ENCODE results near the gene CLCN6. TPM values are rescaled to one million over a fixed set of nuclear protein-coding genes. Genes with fewer than 3 reads are reported as not detected.

CLCN6 gene
- total and polyA plus RNA-seq, 2 donors (not counting 1 experiment from before 2014, with no cell fraction given) = 35.0 to 99.8 TPM

DNA sequence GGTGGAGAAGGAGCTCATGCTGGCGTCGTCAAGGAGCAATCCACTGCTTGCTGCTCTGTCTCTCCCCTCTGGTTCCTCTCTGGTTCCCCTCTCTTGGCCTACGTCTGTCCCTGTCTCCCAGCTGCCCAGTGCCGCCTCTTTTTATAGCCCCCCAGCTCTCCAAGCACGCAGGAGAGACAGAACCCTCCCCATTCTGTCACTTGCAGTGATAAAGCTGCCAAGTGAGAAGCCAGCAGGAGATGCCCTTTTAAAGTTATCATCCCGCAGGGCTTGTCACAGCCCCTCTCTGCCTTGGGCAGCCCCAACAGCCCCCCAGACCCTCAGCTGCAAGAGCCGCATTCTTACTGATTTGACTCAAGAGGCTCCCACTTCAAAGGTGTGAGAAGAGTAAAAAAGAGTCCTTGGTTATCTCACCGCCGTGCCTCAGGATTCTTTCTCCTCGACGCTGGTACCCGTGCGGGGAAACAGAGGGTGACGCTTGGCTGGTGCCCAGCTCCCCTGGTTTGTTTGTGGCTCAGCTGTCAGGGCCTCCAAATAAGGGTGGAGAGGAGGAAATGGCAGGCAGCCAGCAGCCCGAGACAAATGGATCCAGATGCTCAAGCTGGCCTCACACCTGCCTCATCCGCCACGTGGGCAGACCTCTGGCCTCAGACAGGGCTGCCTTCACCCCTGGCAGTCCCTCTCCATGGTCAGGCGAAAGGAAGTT, 41.8 kb downstream of the CLCN6 start, which contains the start of gene NPPA:
NPPA (minus strand) TSS at position 117 of the 706 bp plus-strand sequence; CDS start at position 18, 99 bp downstream.
- Histone ChIP-seq H3K36me3 (replicated peaks in 1 of 2; ENCODE audit: control extremely low read depth in 1 of 2, control insufficient read depth in 1 of 2, extremely low read depth in 1 of 2, insufficient read depth in 2 of 2, low read length in 1 of 2) (peaks cover 3 to 29% of the 10 kb centered on the region in 2 experiments), H3K9me3 (ENCODE audit: control extremely low read depth in 1 of 3, control insufficient read depth in 2 of 3, insufficient read depth in 1 of 3, low read length in 2 of 3) (no peaks in the 10 kb centered on the region), H3K79me2 (ENCODE audit: control insufficient read depth, insufficient read depth, low read length) (no peaks in the 10 kb centered on the region), H3K4me2 (replicated peaks; ENCODE audit: low read depth, low read length, poor library complexity, severe bottlenecking) (no peak within 1 kb of the TSS), H3K4me1 (ENCODE audit: control insufficient read depth in 2 of 2, insufficient read depth in 2 of 2, low read length in 2 of 2) (peaks cover 0 to 2% of the 10 kb centered on the region in 2 donors), H3K27ac (ENCODE audit: low read length in 2 of 2) (no peak within 1 kb of the TSS), H3K9ac (ENCODE audit: low read length) (no peak within 1 kb of the TSS), H4K20me1 (ENCODE audit: control insufficient read depth, insufficient read depth, low read length, poor library complexity, severe bottlenecking) (no peaks in the 10 kb centered on the region), H3K27me3 (replicated peaks in 1 of 4; ENCODE audit: control extremely low read depth in 1 of 4, control insufficient read depth in 3 of 4, insufficient read depth in 4 of 4, low read length in 3 of 4) (no peaks in the 10 kb centered on the region), H2AFZ (ENCODE audit: insufficient read depth, low read depth, low read length, poor library complexity, severe bottlenecking) (no peak within 1 kb of the TSS), H3K4me3 (ENCODE audit: control extremely low read depth in 1 of 5, extremely low read depth in 1 of 5, insufficient read depth in 1 of 5, low read depth in 2 of 5, low read length in 4 of 5) (no peak within 1 kb of the TSS)
- WGBS (ENCODE audit: insufficient coverage) = 63% methylated on average over 16 of the region's 18 CpGs
- CTCF ChIA-PET = interaction anchor here (0.6 to 2.5 kb wide), 6 partner anchors 8 to 808 kb away, joined by 3 to 11 read pairs (median 4); no protein-coding TSS in a partner anchor
- no peak for TF ChIP-seq EZH2 (IDR thresholded peaks at IDR 0.05; ENCODE audit: borderline replicate concordance, insufficient read depth, low read depth, low read length, poor library complexity, severe bottlenecking)
- TF ChIP-seq, protein P1, sequence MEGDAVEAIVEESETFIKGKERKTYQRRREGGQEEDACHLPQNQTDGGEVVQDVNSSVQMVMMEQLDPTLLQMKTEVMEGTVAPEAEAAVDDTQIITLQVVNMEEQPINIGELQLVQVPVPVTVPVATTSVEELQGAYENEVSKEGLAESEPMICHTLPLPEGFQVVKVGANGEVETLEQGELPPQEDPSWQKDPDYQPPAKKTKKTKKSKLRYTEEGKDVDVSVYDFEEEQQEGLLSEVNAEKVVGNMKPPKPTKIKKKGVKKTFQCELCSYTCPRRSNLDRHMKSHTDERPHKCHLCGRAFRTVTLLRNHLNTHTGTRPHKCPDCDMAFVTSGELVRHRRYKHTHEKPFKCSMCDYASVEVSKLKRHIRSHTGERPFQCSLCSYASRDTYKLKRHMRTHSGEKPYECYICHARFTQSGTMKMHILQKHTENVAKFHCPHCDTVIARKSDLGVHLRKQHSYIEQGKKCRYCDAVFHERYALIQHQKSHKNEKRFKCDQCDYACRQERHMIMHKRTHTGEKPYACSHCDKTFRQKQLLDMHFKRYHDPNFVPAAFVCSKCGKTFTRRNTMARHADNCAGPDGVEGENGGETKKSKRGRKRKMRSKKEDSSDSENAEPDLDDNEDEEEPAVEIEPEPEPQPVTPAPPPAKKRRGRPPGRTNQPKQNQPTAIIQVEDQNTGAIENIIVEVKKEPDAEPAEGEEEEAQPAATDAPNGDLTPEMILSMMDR (IDR thresholded peaks at IDR 0.05) = no peak
- H3K27ac Mint-ChIP-seq = no peak within 1 kb of the TSS
- POLR2A ChIA-PET = interaction anchor here (1.3 kb wide), 1 partner anchor 34 kb away, joined by 3 read pairs; no protein-coding TSS in a partner anchor
- no peaks in the 10 kb centered on the region for H3K27me3 Mint-ChIP-seq
- intact Hi-C loops (cut with micrococcal nuclease) = no loop called here
- DNase-seq (no peak), ATAC-seq (ENCODE audit: low read depth) (no peak)
- no peak within 1 kb of the TSS for H3K4me3 Mint-ChIP-seq
- H3K9me3 Mint-ChIP-seq (ENCODE audit: insufficient read depth) = no peaks in the 10 kb centered on the region
- H3K4me1 Mint-ChIP-seq = peaks cover 4% of the 10 kb centered on the region

DNA sequence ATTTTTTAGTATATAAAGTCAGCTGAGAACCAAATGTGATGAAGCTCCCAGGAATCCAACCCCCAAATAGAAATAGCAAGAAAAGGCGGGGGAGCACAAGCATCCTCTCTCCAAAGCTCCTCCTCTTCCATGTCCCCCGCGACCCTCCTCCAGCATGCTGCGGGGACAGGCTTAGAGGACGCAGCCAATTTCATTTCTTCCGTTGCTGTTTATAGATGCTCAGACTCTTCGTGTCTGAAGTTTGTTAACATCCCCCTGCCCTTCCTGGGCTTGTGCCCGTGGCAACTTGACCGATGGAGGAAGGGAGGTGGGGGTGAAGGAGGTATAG, 42.3 kb downstream of the CLCN6 start:
- H3K4me1 ChIP-seq (ENCODE audit: control insufficient read depth in 2 of 2, insufficient read depth in 2 of 2, low read length in 2 of 2) = no peaks in the 10 kb centered on the region
- ChIA-PET CTCF (interaction anchor here (0.6 to 2.5 kb wide), 4 partner anchors 8 to 29 kb away, joined by 3 to 11 read pairs (median 6); no protein-coding TSS in a partner anchor), POLR2A (interaction anchor here (1.3 kb wide), 1 partner anchor 34 kb away, joined by 3 read pairs; no protein-coding TSS in a partner anchor)
- peaks cover under 1% of the 10 kb centered on the region for H3K4me1 Mint-ChIP-seq
- H3K4me3 ChIP-seq (ENCODE audit: control extremely low read depth in 1 of 5, extremely low read depth in 1 of 5, insufficient read depth in 1 of 5, low read depth in 2 of 5, low read length in 4 of 5) = no peak overlapping the region
- no peak overlapping the region for H3K27ac ChIP-seq (ENCODE audit: low read length in 2 of 2)
- no peaks in the 10 kb centered on the region for H4K20me1 ChIP-seq (ENCODE audit: control insufficient read depth, insufficient read depth, low read length, poor library complexity, severe bottlenecking)
- 86% methylated on average over 4 of the region's 9 CpGs for WGBS (ENCODE audit: insufficient coverage)
- intact Hi-C loops (cut with micrococcal nuclease) = no loop called here
- no peaks in the 10 kb centered on the region for H3K79me2 ChIP-seq (ENCODE audit: control insufficient read depth, insufficient read depth, low read length)
- no peak overlapping the region for H3K27ac Mint-ChIP-seq
- no peaks in the 10 kb centered on the region for H3K27me3 ChIP-seq (replicated peaks in 1 of 4; ENCODE audit: control extremely low read depth in 1 of 4, control insufficient read depth in 3 of 4, insufficient read depth in 4 of 4, low read length in 3 of 4)
- no peak overlapping the region for H3K9ac ChIP-seq (ENCODE audit: low read length)
- DNase-seq (no peak), ATAC-seq (ENCODE audit: low read depth) (no peak)
- H2AFZ ChIP-seq (ENCODE audit: insufficient read depth, low read depth, low read length, poor library complexity, severe bottlenecking) = no peak overlapping the region
- H3K4me3 Mint-ChIP-seq = no peak overlapping the region
- TF ChIP-seq, protein P1 (IDR thresholded peaks at IDR 0.05) = no peak
- TF ChIP-seq EZH2 (IDR thresholded peaks at IDR 0.05; ENCODE audit: borderline replicate concordance, insufficient read depth, low read depth, low read length, poor library complexity, severe bottlenecking) = no peak
- no peaks in the 10 kb centered on the region for H3K9me3 ChIP-seq (ENCODE audit: control extremely low read depth in 1 of 3, control insufficient read depth in 2 of 3, insufficient read depth in 1 of 3, low read length in 2 of 3)
- no peaks in the 10 kb centered on the region for H3K9me3 Mint-ChIP-seq (ENCODE audit: insufficient read depth)
- H3K4me2 ChIP-seq (replicated peaks; ENCODE audit: low read depth, low read length, poor library complexity, severe bottlenecking) = no peak overlapping the region
- no peaks in the 10 kb centered on the region for H3K27me3 Mint-ChIP-seq
- H3K36me3 ChIP-seq (replicated peaks in 1 of 2; ENCODE audit: control extremely low read depth in 1 of 2, control insufficient read depth in 1 of 2, extremely low read depth in 1 of 2, insufficient read depth in 2 of 2, low read length in 1 of 2) = peaks cover 3 to 29% of the 10 kb centered on the region in 2 experiments

Data from B cell (primary cell).